Right atrium auricular region (tissue), 2 donors: Measurements from ENCODE around the gene FGL2. TPM values are rescaled to one million over a fixed set of nuclear protein-coding genes. Genes with fewer than 3 reads are reported as not detected.
"Not testable (repeated sequence)": the region's sequence is repeated elsewhere in the genome, so short reads cannot be mapped to it uniquely, and the experiment has no call there.

ENCODE experiments used
- DNase-seq: peaks from one replicate; pipeline ENCODE4 v3.0.0-alpha.2; 2019; ENCODE audit warnings: low spot score
- H3K27ac ChIP-seq, 2 donors: fragments of 200-600 bp; sonication (generic); 1 replicate in 1 of 2; 2 replicates in 1 of 2; pipeline ENCODE4 v1.5.1; 2016 to 2019
- H3K27me3 ChIP-seq, 2 donors: fragments of 200-600 bp; sonication (generic); one replicate each; pipeline versions ENCODE4 v1.5.1 to v1.6.0; 2017 to 2019
- H3K36me3 ChIP-seq: fragments of 200-600 bp; sonication (generic); one replicate; pipeline ENCODE4 v1.5.1; 2016
- H3K4me1 ChIP-seq, 2 donors: fragments of 200-600 bp; sonication (generic); one replicate each; pipeline versions ENCODE4 v1.5.1 to v1.6.0; 2017 to 2019
- H3K4me3 ChIP-seq, 2 donors: fragments of 200-600 bp; sonication (generic); 1 replicate in 1 of 2; 2 replicates in 1 of 2; pipeline ENCODE4 v1.5.1; 2017 to 2019; ENCODE audit warnings: mild to moderate bottlenecking in 1 of 2, moderate library complexity in 1 of 2
- H3K9me3 ChIP-seq, 2 donors: fragments of 200-600 bp; sonication (generic); one replicate each; pipeline ENCODE4 v1.5.1; 2019
- CTCF ChIP-seq, 2 donors: fragments of 200-600 bp; sonication (generic); IDR thresholded peaks; one replicate each; pipeline ENCODE4 v1.5.1; 2019; ENCODE audit warnings: antibody characterized with exemption in 2 of 2
- total RNA-seq, 2 donors: library from RNA; depleted of rRNA; stranded (reverse); fragments of >200 nt; gene quantifications; one replicate each; pipeline ENCODE4 v1.1.0, GENCODE V29; 2016

FGL2 gene
- total RNA-seq, 2 donors from 2014 or later, result 13.3 to 18.0 TPM

- no peak for TF ChIP-seq CTCF (IDR thresholded peaks at IDR 0.05)
- Histone ChIP-seq H3K36me3 (no peaks in the 10 kb centered on the region), H3K27me3 (no peaks in the 10 kb centered on the region), H3K4me1 (no peaks in the 10 kb centered on the region), H3K9me3 (peaks cover 0 to 7% of the 10 kb centered on the region in 2 donors), H3K4me3 (no peak overlapping the region), H3K27ac (no peak overlapping the region)
- no peak for DNase-seq
Observed at GRCh38 chr7:77222065-77222464, 22.4 kb upstream of the FGL2 start.

GRCh38 chr7:77219701-77220331 is 20.2 kb upstream of the FGL2 start:
- H3K4me3 ChIP-seq, H3K27me3 ChIP-seq, H3K27ac ChIP-seq, DNase-seq, H3K4me1 ChIP-seq, H3K36me3 ChIP-seq, H3K9me3 ChIP-seq: not testable (repeated sequence)

GRCh38 chr7:77217474-77218185 is 18.0 kb upstream of the FGL2 start:
- Histone ChIP-seq H3K4me3 (no peak overlapping the region), H3K4me1 (no peaks in the 10 kb centered on the region), H3K9me3 (peaks cover 0 to 7% of the 10 kb centered on the region in 2 donors), H3K27ac (no peak overlapping the region), H3K27me3 (no peaks in the 10 kb centered on the region), H3K36me3 (no peaks in the 10 kb centered on the region)
- TF ChIP-seq CTCF (IDR thresholded peaks at IDR 0.05), result no peak
- no peak for DNase-seq

- no peak overlapping the region for H3K27ac ChIP-seq
- H3K27me3 ChIP-seq, result no peaks in the 10 kb centered on the region
- H3K9me3 ChIP-seq, result peaks cover 0 to 7% of the 10 kb centered on the region in 2 donors
- no peaks in the 10 kb centered on the region for H3K4me1 ChIP-seq
- TF ChIP-seq CTCF (IDR thresholded peaks at IDR 0.05), result no peak
- no peak overlapping the region for H3K4me3 ChIP-seq
- no peaks in the 10 kb centered on the region for H3K36me3 ChIP-seq
- no peak for DNase-seq
Observed at GRCh38 chr7:77216181-77216845, 16.7 kb upstream of the FGL2 start.

- Histone ChIP-seq H3K27ac (no peak overlapping the region), H3K27me3 (no peaks in the 10 kb centered on the region)
Observed at GRCh38 chr7:77209479-77210139, 10.0 kb upstream of the FGL2 start.

More at GRCh38 chr7:77209479-77210139, 10.0 kb upstream of the FGL2 start:
- H3K4me3 ChIP-seq, result no peak overlapping the region
- no peak for DNase-seq
- H3K9me3 ChIP-seq, result peaks cover 0 to 11% of the 10 kb centered on the region in 2 donors
- no peak for TF ChIP-seq CTCF (IDR thresholded peaks at IDR 0.05)
- no peaks in the 10 kb centered on the region for H3K4me1 ChIP-seq
- H3K36me3 ChIP-seq, result no peaks in the 10 kb centered on the region
